ENCODE measurements around the gene MPL.
A peak's percentile ranks its signal among the peaks of the same experiment; 100 is the strongest.
"Not testable (repeated sequence)": the region's sequence is repeated elsewhere in the genome, so short reads cannot be mapped to it uniquely, and the experiment has no call there.

Gene MPL

DNA sequence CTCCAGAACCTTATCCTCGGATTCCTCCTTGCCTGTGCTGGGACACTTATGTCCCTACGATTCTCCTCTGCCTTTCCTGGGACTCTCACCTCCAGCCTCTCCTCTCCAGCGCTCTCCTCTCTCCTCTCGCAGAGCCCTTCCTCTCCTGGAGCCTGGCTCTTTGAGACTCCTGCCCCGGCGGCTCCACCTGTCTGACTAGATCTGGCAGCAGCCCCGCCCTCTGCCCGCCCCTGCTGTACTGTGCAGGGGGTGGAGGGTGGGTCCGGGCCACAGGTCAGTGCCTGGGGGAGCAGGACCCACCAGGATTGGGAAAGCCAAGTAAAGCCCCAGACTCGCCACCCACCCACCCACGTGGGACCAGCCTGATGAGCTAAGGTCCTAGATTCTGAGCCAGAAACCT, 28.6 kb downstream of the MPL start:
- H3K4me3 Mint-ChIP-seq = peak overlapping the region; percentile 93
- H3K36me3 Mint-ChIP-seq (ENCODE audit: low read depth) = peaks cover 56% of the 10 kb centered on the region
- H3K4me1 Mint-ChIP-seq (ENCODE audit: low read depth) = peaks cover 59% of the 10 kb centered on the region
- no peaks in the 10 kb centered on the region for H3K27me3 Mint-ChIP-seq
- H3K27ac Mint-ChIP-seq = peak overlapping the region; percentile 89
- H3K9me3 Mint-ChIP-seq = no peaks in the 10 kb centered on the region

DNA sequence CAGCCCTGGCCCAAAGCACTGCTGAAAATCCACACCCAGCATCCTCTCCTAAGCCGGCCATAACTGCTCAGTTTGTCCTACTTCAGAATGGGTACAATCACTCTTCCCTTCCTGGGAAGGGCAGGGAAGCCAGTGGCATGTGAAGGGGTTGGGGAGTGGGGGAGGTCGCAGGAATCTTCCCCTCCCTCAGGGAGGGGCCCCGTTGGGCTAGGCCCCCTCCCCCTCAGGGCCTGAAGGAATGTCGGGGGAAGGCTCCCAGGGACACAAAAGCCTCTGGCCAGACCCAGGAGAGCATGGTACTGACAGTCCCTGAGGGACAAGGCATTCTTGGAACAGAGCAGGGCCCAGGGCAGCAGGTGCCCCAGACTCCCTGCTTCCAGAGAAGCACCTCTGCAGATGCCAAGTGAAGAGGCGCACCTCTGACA, 29.0 kb downstream of the MPL start:
- Mint-ChIP-seq H3K36me3 (ENCODE audit: low read depth) (peaks cover 52% of the 10 kb centered on the region), H3K9me3 (no peaks in the 10 kb centered on the region), H3K4me3 (peak overlapping the region; percentile 93), H3K4me1 (ENCODE audit: low read depth) (peaks cover 55% of the 10 kb centered on the region), H3K27ac (peak overlapping the region; percentile 89), H3K27me3 (no peaks in the 10 kb centered on the region)

DNA sequence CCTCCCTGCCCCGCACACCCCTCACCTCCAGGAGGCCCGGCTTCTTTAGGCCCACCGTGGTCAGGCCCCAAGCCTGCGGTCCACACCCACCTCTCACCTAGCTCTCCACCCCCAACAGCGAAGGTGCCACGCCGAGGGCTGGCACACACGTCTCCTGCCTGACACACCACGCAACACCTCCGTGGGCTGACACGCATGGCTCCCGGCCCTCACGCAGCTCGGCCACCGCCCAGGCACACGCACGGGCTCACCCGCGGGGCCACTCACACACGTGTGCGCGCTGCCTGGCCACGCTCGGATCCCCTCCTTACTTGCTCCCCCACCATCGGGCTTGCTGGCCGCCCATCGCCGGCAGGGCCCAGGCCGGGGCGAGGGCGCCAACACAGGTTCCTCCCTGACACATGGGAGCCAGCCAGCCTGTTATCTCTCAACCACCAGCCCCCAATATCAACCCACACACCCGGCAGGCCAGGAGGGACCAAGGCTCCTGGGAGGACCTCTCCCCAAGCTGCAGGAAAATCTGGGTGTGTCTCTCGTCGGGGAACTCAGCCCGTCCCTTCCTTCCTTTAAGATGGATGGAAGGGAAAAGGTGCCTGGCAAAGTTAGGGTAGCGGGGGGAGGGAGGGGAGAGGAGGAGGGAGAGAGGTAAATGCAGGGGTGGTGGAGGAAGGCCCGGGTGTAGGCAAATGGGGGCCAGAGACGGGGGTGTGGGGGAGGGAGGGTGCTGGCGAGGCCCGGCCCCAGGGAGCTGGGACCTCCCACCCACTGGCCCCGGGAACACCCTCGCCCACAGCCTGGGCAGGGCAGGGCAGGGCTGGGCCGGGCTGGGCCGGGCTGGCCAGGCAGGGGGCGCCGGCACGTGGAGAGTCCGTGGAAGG, 29.6 kb downstream of the MPL start:
- H3K4me1 Mint-ChIP-seq (ENCODE audit: low read depth) = peaks cover 48% of the 10 kb centered on the region
- peak overlapping the region; percentile 89 for H3K27ac Mint-ChIP-seq
- H3K4me3 Mint-ChIP-seq = peak overlapping the region; percentile 93
- no peaks in the 10 kb centered on the region for H3K27me3 Mint-ChIP-seq
- H3K9me3 Mint-ChIP-seq = no peaks in the 10 kb centered on the region
- peaks cover 45% of the 10 kb centered on the region for H3K36me3 Mint-ChIP-seq (ENCODE audit: low read depth)

DNA sequence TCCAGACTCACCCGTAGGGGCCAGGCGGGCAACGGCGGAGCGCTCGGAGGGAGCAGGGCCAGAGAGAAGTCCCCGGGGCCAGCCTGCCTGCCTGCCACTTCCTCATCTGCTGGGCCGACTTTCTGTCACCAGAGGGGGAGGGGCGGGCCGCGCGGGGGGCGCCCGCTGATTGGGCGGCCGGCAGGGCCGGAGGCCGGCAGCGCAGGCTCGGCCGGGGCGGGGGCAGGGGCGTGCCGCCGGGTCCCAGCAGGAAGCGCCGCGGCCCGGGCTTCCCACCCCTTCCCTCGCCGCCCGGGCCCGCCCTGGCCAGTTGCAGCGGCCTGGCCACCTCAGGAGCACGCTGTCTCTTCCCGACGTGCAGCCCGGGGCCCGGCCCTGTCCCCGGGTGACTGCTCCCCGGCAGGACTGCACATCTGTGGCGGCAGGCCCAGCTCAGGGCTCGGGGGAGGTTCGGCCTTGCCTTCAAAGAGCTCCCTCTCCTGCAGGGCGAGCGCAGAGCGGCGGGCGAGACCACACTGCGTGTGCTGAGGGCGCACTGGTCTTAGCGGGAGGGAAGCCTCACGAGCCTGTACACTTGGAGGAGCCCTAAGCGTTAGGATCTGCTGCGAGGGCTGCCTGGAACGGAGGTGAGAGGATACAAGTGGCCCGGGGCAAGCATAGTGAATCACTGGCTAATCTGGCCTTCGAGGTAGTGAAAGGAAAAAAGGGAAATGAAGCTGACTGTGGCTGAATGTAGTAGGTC, 30.5 kb downstream of the MPL start, which contains the start of gene ELOVL1:
ELOVL1 (minus strand) TSS at position 108 of the 742 bp plus-strand sequence. CDS start 2,402 bp downstream, outside the sequence.
- Mint-ChIP-seq H3K4me1 (ENCODE audit: low read depth) (peaks cover 43% of the 10 kb centered on the region), H3K27me3 (no peaks in the 10 kb centered on the region), H3K27ac (peak within 1 kb of the TSS; percentile 95), H3K36me3 (ENCODE audit: low read depth) (peaks cover 37% of the 10 kb centered on the region), H3K9me3 (no peaks in the 10 kb centered on the region), H3K4me3 (peak within 1 kb of the TSS; percentile 95)

DNA sequence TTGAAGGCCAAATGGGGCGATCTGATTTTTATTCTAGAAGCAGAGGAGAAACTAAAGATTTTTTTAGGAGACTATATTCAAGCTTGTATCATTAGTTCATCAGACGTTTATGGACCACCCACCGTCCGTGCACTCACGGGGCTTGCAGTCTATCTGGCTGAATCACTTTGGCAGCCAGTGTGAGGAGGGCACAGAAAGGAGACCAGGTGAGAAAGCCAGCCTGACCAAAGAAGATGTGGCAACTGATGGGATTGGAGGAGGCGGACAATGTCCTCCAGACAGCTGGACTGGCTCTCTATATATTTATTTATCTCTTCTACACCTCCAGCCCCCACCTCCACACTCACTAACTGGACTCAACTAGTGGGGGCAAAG, 31.0 kb downstream of the MPL start:
- H3K4me3 Mint-ChIP-seq = peak overlapping the region; percentile 95
- H3K9me3 Mint-ChIP-seq = no peaks in the 10 kb centered on the region
- peak overlapping the region; percentile 95 for H3K27ac Mint-ChIP-seq
- H3K4me1 Mint-ChIP-seq (ENCODE audit: low read depth) = peaks cover 38% of the 10 kb centered on the region
- peaks cover 31% of the 10 kb centered on the region for H3K36me3 Mint-ChIP-seq (ENCODE audit: low read depth)
- H3K27me3 Mint-ChIP-seq = no peaks in the 10 kb centered on the region

DNA sequence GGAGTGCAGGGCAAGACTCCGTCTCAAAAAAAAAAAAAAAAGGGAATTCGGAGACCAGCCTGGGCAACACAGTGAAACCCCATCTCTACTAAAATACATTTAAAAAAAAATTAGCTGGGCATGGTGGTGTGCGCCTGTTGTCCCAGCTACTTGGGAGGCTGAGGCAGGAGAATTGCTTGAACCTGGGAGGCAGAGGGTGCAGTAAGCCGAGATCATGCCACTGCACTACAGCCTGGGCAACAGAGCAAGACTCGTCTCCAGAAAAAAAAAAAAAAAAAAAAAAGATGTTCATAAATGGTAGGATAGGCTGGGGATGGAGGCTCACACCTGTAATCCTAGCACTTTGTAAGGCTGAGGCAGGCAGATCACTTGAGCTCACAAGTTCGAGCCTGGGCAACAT, 32.2 kb downstream of the MPL start:
- H3K4me3 Mint-ChIP-seq, H3K9me3 Mint-ChIP-seq, H3K27ac Mint-ChIP-seq, H3K27me3 Mint-ChIP-seq: not testable (repeated sequence)
- Mint-ChIP-seq H3K4me1 (ENCODE audit: low read depth) (peaks cover 35% of the 10 kb centered on the region), H3K36me3 (ENCODE audit: low read depth) (peaks cover 21% of the 10 kb centered on the region)

DNA sequence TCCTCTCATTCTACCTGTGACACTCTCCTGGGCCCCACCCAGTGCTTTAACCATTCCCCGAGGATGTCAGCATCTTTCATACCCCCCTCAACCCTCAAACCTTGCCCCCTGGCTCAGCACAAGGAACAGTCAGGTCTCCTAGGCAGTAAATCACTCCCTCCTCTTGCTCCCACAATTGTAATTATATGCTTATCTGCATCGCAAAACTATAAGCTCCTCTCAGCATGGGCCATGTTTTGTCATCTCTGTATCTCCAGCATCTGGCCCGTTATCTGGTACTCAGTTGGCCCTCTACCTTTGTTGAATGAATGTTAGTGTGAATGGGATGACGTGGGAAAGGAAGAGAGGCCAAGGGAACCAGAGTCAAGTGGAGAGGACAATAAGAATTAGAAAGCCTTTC, 32.9 kb downstream of the MPL start:
- no peaks in the 10 kb centered on the region for H3K27me3 Mint-ChIP-seq
- no peaks in the 10 kb centered on the region for H3K9me3 Mint-ChIP-seq
- no peak overlapping the region for H3K4me3 Mint-ChIP-seq
- peak overlapping the region; percentile 6 for H3K27ac Mint-ChIP-seq
- H3K36me3 Mint-ChIP-seq (ENCODE audit: low read depth) = peaks cover 14% of the 10 kb centered on the region
- peaks cover 31% of the 10 kb centered on the region for H3K4me1 Mint-ChIP-seq (ENCODE audit: low read depth)

DNA sequence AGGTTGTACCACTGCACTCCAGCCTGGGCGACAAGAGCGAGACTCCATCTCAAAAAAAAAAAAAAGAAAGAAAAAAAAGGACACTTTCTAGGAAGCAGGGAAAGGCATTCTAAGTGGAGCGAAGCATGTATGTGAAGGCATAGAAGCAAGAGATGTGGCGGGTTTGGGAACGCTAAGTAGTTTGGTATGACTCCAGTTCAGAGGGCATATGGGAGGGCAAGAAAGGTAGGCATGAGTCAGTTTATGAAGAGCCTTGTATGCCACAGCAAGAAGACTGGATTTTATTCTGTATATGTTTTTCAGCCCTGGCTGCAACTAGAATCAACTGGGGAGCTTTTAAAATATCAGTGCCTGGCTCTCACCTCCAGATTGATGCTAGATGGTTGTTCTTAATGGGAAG, 34.6 kb downstream of the MPL start:
- Mint-ChIP-seq H3K9me3 (no peaks in the 10 kb centered on the region), H3K27me3 (no peaks in the 10 kb centered on the region), H3K36me3 (ENCODE audit: low read depth) (peaks cover 10% of the 10 kb centered on the region), H3K4me3 (no peak overlapping the region), H3K4me1 (ENCODE audit: low read depth) (peaks cover 18% of the 10 kb centered on the region), H3K27ac (no peak overlapping the region)

DNA sequence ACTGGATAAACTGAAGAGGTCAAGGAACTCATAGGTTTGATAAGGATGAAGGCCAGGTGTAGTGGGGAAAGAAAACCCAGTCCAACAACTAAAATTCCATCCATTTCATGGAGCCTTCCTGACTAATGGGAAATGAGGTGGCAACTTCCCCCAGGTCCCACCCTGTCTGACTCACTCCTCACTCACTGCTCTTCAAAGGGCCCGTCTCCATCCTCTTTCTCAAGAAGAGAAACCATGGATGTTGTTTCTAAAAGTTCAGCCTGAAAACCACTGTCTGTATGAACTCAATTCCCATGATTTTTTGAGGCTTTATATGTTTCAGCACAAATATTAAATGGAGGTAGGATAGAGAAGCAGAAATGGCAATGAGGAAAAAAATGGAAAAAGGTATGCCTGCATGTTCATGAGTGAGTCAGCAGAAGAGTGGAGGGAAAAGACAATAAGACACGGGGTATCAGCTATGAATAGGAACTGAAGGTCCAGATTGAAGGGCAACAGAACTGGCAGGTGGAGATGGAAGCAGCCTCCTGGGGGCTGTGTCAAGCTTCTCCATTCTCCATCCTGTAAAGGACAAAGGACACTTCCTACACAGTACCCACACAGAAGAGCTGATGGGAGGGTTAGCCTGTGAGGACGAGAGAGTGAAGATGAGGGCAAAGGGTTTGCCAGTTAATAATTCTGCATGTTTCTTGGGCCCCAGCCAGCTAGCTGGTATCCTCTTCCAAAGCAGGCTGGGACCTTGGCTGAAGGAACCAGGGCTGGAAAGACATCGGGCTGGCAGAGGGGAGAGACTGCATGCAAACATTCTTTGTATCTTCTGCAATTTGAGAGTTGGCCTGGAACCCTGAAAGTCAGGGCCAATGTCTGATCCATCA, 35.7 kb downstream of the MPL start:
- Mint-ChIP-seq H3K9me3 (no peaks in the 10 kb centered on the region), H3K4me3 (no peak overlapping the region), H3K36me3 (ENCODE audit: low read depth) (peaks cover 9% of the 10 kb centered on the region), H3K4me1 (ENCODE audit: low read depth) (peaks cover 17% of the 10 kb centered on the region), H3K27ac (no peak overlapping the region), H3K27me3 (no peaks in the 10 kb centered on the region)

DNA sequence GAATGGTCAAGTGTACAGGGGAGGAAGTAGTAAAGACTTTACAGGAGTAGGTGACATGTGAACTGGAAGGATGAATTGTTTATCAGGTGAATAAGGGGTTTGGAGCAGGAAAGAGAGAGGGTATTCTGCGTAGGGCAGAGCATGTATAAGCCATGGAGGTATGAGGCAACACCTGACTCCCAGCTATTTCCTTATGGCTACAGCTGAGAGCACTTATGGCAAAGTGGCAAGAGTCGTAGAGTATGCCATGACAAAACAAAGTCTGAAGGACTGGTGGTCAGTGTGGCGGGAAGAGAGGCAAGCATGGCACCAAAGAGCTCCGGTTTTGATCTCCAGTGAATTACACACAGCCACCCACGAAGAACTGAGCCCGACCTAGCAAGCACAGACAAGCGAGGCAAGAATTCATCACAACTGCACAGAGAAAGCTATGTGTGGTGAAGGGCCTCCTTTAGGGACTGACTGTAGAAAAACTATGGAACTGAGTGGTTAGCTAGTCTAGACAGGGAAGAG, 39.2 kb downstream of the MPL start:
- Mint-ChIP-seq H3K27me3 (no peaks in the 10 kb centered on the region), H3K4me1 (ENCODE audit: low read depth) (peaks cover 10% of the 10 kb centered on the region), H3K9me3 (no peaks in the 10 kb centered on the region)

DNA sequence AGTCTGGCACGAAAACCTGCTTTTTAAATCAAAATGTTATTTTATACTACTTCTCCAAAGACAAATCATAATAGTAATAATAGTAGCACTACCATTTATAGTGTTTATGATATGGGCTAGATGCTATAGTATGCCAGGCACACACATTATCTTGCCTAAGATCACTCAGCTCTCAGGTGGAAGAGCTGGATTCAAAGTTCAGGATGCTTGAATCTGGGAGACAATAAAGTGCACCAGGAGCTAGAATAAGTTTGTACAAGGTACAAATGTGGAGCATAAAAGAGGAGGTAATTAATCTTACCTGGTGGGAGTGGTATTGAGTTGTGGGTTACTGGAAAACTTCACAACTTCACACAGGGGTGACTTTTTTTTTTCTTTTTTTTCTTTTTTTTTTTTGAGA, 40.2 kb downstream of the MPL start:
- no peaks in the 10 kb centered on the region for H3K27me3 Mint-ChIP-seq
- peaks cover 13% of the 10 kb centered on the region for H3K4me1 Mint-ChIP-seq (ENCODE audit: low read depth)
- H3K4me3 Mint-ChIP-seq = no peak overlapping the region
- H3K9me3 Mint-ChIP-seq = no peaks in the 10 kb centered on the region
- no peak overlapping the region for H3K27ac Mint-ChIP-seq
- H3K36me3 Mint-ChIP-seq (ENCODE audit: low read depth) = peaks cover 26% of the 10 kb centered on the region

More for the DNA sequence above, 39.2 kb downstream of the MPL start:
- Mint-ChIP-seq H3K36me3 (ENCODE audit: low read depth) (peaks cover 19% of the 10 kb centered on the region), H3K27ac (no peak overlapping the region), H3K4me3 (no peak overlapping the region)

DNA sequence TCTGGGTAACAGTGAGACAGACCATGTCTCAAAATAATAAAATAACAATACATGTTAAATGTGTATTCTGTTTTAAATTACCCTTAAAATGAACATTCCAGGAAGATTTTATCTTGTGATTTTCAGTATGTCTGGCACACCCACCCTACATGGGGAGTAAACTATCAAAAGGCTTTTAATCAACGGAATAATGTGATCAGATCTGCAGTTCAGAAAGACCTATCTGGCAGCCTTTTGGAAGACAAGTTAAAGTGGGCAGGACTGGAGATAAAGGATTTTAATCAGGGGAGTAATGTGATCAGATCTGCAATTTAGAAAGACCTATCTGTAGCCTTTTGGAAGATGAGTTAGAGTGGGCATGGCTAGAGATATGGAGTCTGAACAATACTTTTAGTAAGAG, 41.9 kb downstream of the MPL start:
- Mint-ChIP-seq H3K4me1 (ENCODE audit: low read depth) (peaks cover 13% of the 10 kb centered on the region), H3K4me3 (no peak overlapping the region), H3K9me3 (no peaks in the 10 kb centered on the region), H3K36me3 (ENCODE audit: low read depth) (peaks cover 41% of the 10 kb centered on the region), H3K27me3 (no peaks in the 10 kb centered on the region), H3K27ac (no peak overlapping the region)

DNA sequence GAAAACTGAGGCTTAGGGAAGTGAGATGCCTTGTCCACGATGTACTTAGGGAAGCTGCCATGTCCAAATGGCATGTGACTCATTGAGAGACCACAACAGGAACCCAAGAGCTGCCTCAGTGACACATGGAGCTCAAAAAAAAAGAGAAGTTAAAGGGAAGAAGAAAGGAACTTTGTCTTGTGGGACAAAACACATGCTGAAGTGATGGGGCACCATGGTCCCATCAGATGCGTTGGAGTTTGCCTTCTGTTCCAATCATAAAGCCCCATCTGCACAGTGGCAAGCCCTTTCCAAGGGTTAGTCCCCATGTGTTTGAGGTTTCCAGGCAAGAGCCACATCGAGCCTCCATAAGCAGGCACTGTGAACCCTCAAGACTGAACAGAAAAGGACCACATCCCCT, 44.0 kb downstream of the MPL start:
- no peaks in the 10 kb centered on the region for H3K9me3 Mint-ChIP-seq
- peak overlapping the region; percentile 56 for H3K27ac Mint-ChIP-seq
- peaks cover 10% of the 10 kb centered on the region for H3K4me1 Mint-ChIP-seq (ENCODE audit: low read depth)
- no peak overlapping the region for H3K4me3 Mint-ChIP-seq
- H3K36me3 Mint-ChIP-seq (ENCODE audit: low read depth) = peaks cover 60% of the 10 kb centered on the region
- H3K27me3 Mint-ChIP-seq = no peaks in the 10 kb centered on the region

DNA sequence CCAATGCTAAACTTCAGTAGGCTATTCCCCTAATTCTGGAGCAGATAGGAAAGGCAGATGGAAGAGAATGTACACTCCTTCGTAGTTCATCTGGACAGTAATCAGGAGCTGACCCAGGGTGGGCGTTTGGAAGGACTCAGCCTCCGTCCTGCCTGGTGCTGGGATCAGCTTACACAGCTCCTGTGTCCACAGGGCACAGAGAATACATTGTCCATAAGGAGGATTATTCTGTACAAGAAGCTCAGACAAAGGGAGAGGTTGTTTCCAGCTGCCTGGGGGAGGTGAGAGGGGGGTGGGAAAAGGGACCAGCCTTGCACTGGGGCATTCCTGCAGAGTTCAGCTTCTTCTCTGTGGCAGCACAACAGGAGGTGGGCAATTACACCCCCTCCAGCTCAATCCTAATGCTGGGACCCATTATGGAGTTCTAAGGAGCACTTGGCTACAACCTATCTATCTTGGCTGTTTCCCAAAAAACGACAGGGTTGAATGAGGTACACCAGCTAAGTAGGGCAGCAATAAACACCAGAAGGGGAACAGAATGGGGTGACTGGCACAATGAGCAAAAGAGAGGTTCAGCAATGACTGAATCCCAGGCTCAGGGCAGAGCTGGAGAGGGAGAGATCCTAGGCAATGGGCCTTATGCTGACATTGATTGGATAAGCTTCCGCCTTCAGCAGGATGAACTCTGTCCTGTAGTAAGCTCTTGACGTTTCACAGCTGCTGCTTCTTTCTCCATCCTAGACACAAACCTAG, 44.6 kb downstream of the MPL start:
- Mint-ChIP-seq H3K4me1 (ENCODE audit: low read depth) (peaks cover 10% of the 10 kb centered on the region), H3K4me3 (no peak overlapping the region), H3K36me3 (ENCODE audit: low read depth) (peaks cover 66% of the 10 kb centered on the region), H3K27ac (peak overlapping the region; percentile 56), H3K27me3 (no peaks in the 10 kb centered on the region), H3K9me3 (no peaks in the 10 kb centered on the region)
